H1 (cell line): ENCODE measurements around the gene TRAPPC2L. TPM values are rescaled to one million over a fixed set of nuclear protein-coding genes. Genes with fewer than 3 reads are reported as not detected.

Experiments
- CTCF ChIA-PET: fragments of 300-600 bp; sonication (Branson Sonifier 250); formaldehyde crosslinking; loops from one replicate; lab custom pipeline; 2021; ENCODE audit not compliant: partially characterized antibody; lab: Charles Lee
- POLR2A ChIA-PET: fragments of 300-600 bp; sonication (Branson Sonifier 250); formaldehyde crosslinking; loops from one replicate; lab custom pipeline; 2021; ENCODE audit warnings: inconsistent platforms; ENCODE audit not compliant: partially characterized antibody; lab: Charles Lee
- DNase-seq, 2 experiments: peaks; one replicate each; pipeline versions ENCODE4 v3.0.0 to v3.0.0-alpha.2; 2010 to 2022; ENCODE audit warnings: low spot score in 2 of 2, low read depth in 1 of 2, mixed read lengths in 1 of 2
- FAIRE-seq: peaks from 2 replicates; lab custom pipeline; 2011; peaks lifted over from hg19 to GRCh38; lab: Jason Lieb, UNC
- H2AFZ ChIP-seq: 2 replicates; pipeline ENCODE4 v1.8.1; 2012; ENCODE audit warnings: low read length, inconsistent platforms
- H2AK5ac ChIP-seq: 2 replicates; pipeline ENCODE4 v1.6.1; 2013; ENCODE audit warnings: low read depth, low read length
- H2BK120ac ChIP-seq: replicated peaks from 2 replicates; pipeline ENCODE3; 2013; ENCODE audit warnings: low read depth, low read length, inconsistent platforms
- H2BK12ac ChIP-seq: 2 replicates; pipeline ENCODE4 v1.6.1; 2013; ENCODE audit warnings: low read depth, low read length
- H2BK15ac ChIP-seq: 2 replicates; pipeline ENCODE4 v1.6.1; 2013; ENCODE audit warnings: low read length
- H2BK20ac ChIP-seq: 2 replicates; pipeline ENCODE4 v1.6.1; 2013; ENCODE audit warnings: low read length
- H2BK5ac ChIP-seq: 2 replicates; pipeline ENCODE4 v1.6.1; 2013; ENCODE audit warnings: low read depth, low read length
- H3K14ac ChIP-seq: 2 replicates; pipeline ENCODE4 v1.6.1; 2013; ENCODE audit warnings: inconsistent platforms; ENCODE audit not compliant: insufficient read length
- H3K18ac ChIP-seq: 2 replicates; pipeline ENCODE4 v1.6.1; 2013; ENCODE audit warnings: low read length; ENCODE audit errors: extremely low read depth
- H3K23ac ChIP-seq: 2 replicates; pipeline ENCODE4 v1.6.1; 2013; ENCODE audit warnings: inconsistent platforms; ENCODE audit not compliant: insufficient read length
- H3K23me2 ChIP-seq: 2 replicates; pipeline ENCODE4 v1.6.1; 2013; ENCODE audit warnings: low read depth, low read length
- H3K27ac ChIP-seq: 2 replicates; pipeline ENCODE4 v1.6.1; 2011; ENCODE audit warnings: low read depth, low read length, inconsistent platforms
- H3K27me3 ChIP-seq, 4 experiments: replicated peaks in 1 of 4; 1 replicate in 1 of 4; 2 replicates in 3 of 4; pipeline versions ENCODE4 v1.6.1 to v1.8.1; 2011 to 2013; ENCODE audit warnings: low read length in 3 of 4, mild to moderate bottlenecking in 3 of 4, inconsistent platforms in 2 of 4, mixed read lengths in 2 of 4, moderate library complexity in 1 of 4; ENCODE audit not compliant: control insufficient read depth in 3 of 4, insufficient read depth in 3 of 4; ENCODE audit errors: extremely low read depth in 1 of 4
- H3K36me3 ChIP-seq, 4 experiments: 2 replicates each; pipeline versions ENCODE4 v1.6.1 to v1.8.1; 2011 to 2013; ENCODE audit warnings: mild to moderate bottlenecking in 4 of 4, low read length in 3 of 4, moderate library complexity in 2 of 4, control low read depth in 1 of 4, inconsistent platforms in 1 of 4; ENCODE audit not compliant: insufficient read depth in 4 of 4, control insufficient read depth in 2 of 4
- H3K4ac ChIP-seq: replicated peaks from 2 replicates; pipeline ENCODE3; 2013; ENCODE audit warnings: low read length, low read depth, mixed read lengths, inconsistent platforms; ENCODE audit not compliant: insufficient read length
- H3K4me1 ChIP-seq, 4 experiments: replicated peaks in 1 of 4; 1 replicate in 1 of 4; 2 replicates in 3 of 4; pipeline versions ENCODE4 v1.6.1 to v1.8.1; 2011 to 2013; ENCODE audit warnings: low read length in 3 of 4, inconsistent platforms in 2 of 4, mixed read lengths in 1 of 4; ENCODE audit not compliant: insufficient read depth in 4 of 4, control insufficient read depth in 3 of 4
- H3K4me2 ChIP-seq, 2 experiments: 2 replicates each; pipeline versions ENCODE4 v1.6.1 to v1.8.1; 2011 to 2013; ENCODE audit warnings: low read depth in 2 of 2, low read length in 2 of 2, control low read depth in 1 of 2, inconsistent platforms in 1 of 2, mild to moderate bottlenecking in 1 of 2; ENCODE audit not compliant: insufficient read depth in 1 of 2
- H3K4me3 ChIP-seq, 4 experiments: fragments of 200-600, 300-600 bp in 1 of 4; sonication (generic), shearing (Covaris generic), sonication (Bioruptor Twin) in 1 of 4; 2 replicates each; pipeline versions ENCODE4 v1.5.1 to v1.8.1; 2011 to 2016; ENCODE audit warnings: low read length in 4 of 4, low read depth in 3 of 4, control low read depth in 2 of 4, inconsistent platforms in 2 of 4, mild to moderate bottlenecking in 2 of 4, mixed read lengths in 1 of 4, moderate library complexity in 1 of 4; ENCODE audit not compliant: insufficient read depth in 2 of 4; ENCODE audit errors: extremely low read depth in 1 of 4
- H3K56ac ChIP-seq: replicated peaks from 2 replicates; pipeline ENCODE3; 2013; ENCODE audit warnings: low read depth, mild to moderate bottlenecking, mixed read lengths, low read length, inconsistent platforms; ENCODE audit not compliant: insufficient read length
- H3K79me1 ChIP-seq: 2 replicates; pipeline ENCODE4 v1.6.1; 2013; ENCODE audit warnings: low read depth, low read length, control low read depth
- H3K79me2 ChIP-seq, 2 experiments: 2 replicates each; pipeline versions ENCODE4 v1.6.1 to v1.8.1; 2012 to 2013; ENCODE audit warnings: low read length in 2 of 2, mild to moderate bottlenecking in 2 of 2, inconsistent platforms in 1 of 2; ENCODE audit not compliant: insufficient read depth in 2 of 2, control insufficient read depth in 1 of 2
- H3K9ac ChIP-seq, 4 experiments: replicated peaks in 1 of 4; 1 replicate in 1 of 4; 2 replicates in 3 of 4; pipeline versions ENCODE4 v1.6.1 to v1.8.1; 2011 to 2013; ENCODE audit warnings: low read depth in 3 of 4, low read length in 3 of 4, control low read depth in 2 of 4, mild to moderate bottlenecking in 2 of 4, moderate library complexity in 2 of 4, inconsistent platforms in 1 of 4; ENCODE audit errors: extremely low read depth in 1 of 4
- H3K9me3 ChIP-seq, 2 experiments: 2 replicates each; pipeline versions ENCODE4 v1.6.1 to v1.8.1; 2012 to 2013; ENCODE audit warnings: mild to moderate bottlenecking in 2 of 2, moderate library complexity in 2 of 2, control low read depth in 1 of 2, inconsistent platforms in 1 of 2, low read depth in 1 of 2, low read length in 1 of 2, mixed read lengths in 1 of 2; ENCODE audit not compliant: insufficient read depth in 2 of 2
- H4K20me1 ChIP-seq, 2 experiments: replicated peaks in 1 of 2; 2 replicates each; pipeline versions ENCODE3 to v1.8.1; 2011 to 2013; ENCODE audit warnings: inconsistent platforms in 2 of 2, low read length in 2 of 2, mild to moderate bottlenecking in 1 of 2; ENCODE audit not compliant: insufficient read depth in 2 of 2, control insufficient read depth in 1 of 2
- H4K5ac ChIP-seq: 2 replicates; pipeline ENCODE4 v1.6.1; 2013; ENCODE audit warnings: low read length, low read depth, mixed read lengths, inconsistent platforms; ENCODE audit not compliant: insufficient read length
- H4K8ac ChIP-seq: 2 replicates; pipeline ENCODE4 v1.8.0; 2013; ENCODE audit warnings: mild to moderate bottlenecking, moderate library complexity, low read length, inconsistent platforms; ENCODE audit not compliant: insufficient read depth; ENCODE audit errors: extremely low read depth
- H4K91ac ChIP-seq: replicated peaks from 2 replicates; pipeline ENCODE3; 2013; ENCODE audit warnings: low read length, mixed read lengths, inconsistent platforms; ENCODE audit not compliant: insufficient read length
- CHD1 ChIP-seq: IDR thresholded peaks from 2 replicates; pipeline ENCODE4 v1.6.1; 2012; ENCODE audit warnings: low read depth, low read length, improper control_type of control experiment
- E2F6 ChIP-seq: IDR thresholded peaks from 2 replicates; pipeline ENCODE4 v1.6.1; 2012; ENCODE audit warnings: inconsistent platforms
- EGR1 ChIP-seq: IDR thresholded peaks from 2 replicates; pipeline ENCODE4 v1.6.1; 2011; ENCODE audit warnings: low read depth, low read length, borderline replicate concordance
- MAX ChIP-seq: IDR thresholded peaks from 2 replicates; pipeline ENCODE4 v1.6.1; 2012; ENCODE audit warnings: inconsistent platforms
- POU5F1 ChIP-seq: IDR thresholded peaks from 2 replicates; pipeline ENCODE4 v1.6.1; 2011; ENCODE audit warnings: low read depth, mild to moderate bottlenecking, low read length, moderate library complexity
- SIN3A ChIP-seq, 2 experiments: IDR thresholded peaks in 1 of 2; conservative IDR thresholded peaks in 1 of 2; 2 replicates each; pipeline ENCODE4 v1.6.1; 2011 to 2012; ENCODE audit warnings: low read length in 2 of 2, improper control_type of control experiment in 1 of 2, low read depth in 1 of 2, mild to moderate bottlenecking in 1 of 2
- SP4 ChIP-seq: IDR thresholded peaks from 2 replicates; pipeline ENCODE4 v1.6.1; 2012; ENCODE audit warnings: low read length, inconsistent platforms
- whole genome bisulfite sequencing, 2 experiments: shearing (Covaris generic) in 1 of 2; methylation state at CpG; one replicate each; pipeline versions ENCODE4 v1.1.6 to v1.1.7; 2013 to 2015; ENCODE audit warnings: low lambda C conversion rate in 2 of 2, mixed read lengths in 2 of 2, inconsistent platforms in 1 of 2, low coverage in 1 of 2, missing lambda C conversion rate in 1 of 2; ENCODE audit not compliant: insufficient replicate concordance in 2 of 2, insufficient coverage in 1 of 2, insufficient read length in 1 of 2; ENCODE audit errors: extremely low coverage in 1 of 2, missing lambda C conversion rate in 1 of 2; 5-methylcytosine and 5-hydroxymethylcytosine counted together
- polyA plus RNA-seq, 7 experiments: library from polyadenylated mRNA; depleted of rRNA in 3 of 7; stranded (reverse) in 5 of 7; unstranded in 2 of 7; fragments of >200 nt in 5 of 7; fragments of 200-250 nt in 2 of 7; gene quantifications; 1 replicate in 5 of 7; 2 replicates in 1 of 7; 4 replicates in 1 of 7; pipeline versions ENCODE4 v1.2.1 to v1.2.3, GENCODE V29; 2011 to 2013; ENCODE audit warnings: missing spikeins in 2 of 7, mixed read lengths in 2 of 7
- total RNA-seq: library from RNA; stranded (reverse); fragmentation: NEBNext Ultra II Directional; extraction: Animal tissue kit (Norgen Biotek cat#: 25700); gene quantifications from 2 replicates; pipeline ENCODE4 v1.2.1, GENCODE V29; 2021

TRAPPC2L gene
- total and polyA plus RNA-seq, 2 of the 8 experiments (the other 6 are each of a cell fraction or from before 2014, with no cell fraction given): 98.7 to 133 TPM

GRCh38 chr16:88810912-88811768 lies 45.8 kb upstream of the TRAPPC2L start:
- H4K8ac ChIP-seq: peak overlapping the region; percentile 98
- peak overlapping the region; percentile 84 to 93 (median 86) for H3K9ac ChIP-seq
- no peak overlapping the region for H2BK15ac ChIP-seq
- no peak overlapping the region for H3K23ac ChIP-seq
- 5% methylated on average over 54 of the region's 65 CpGs; no CpG with 5 or more reads in 1 of the 2 experiments for WGBS, 2 experiments
- H2BK120ac ChIP-seq: no peak overlapping the region
- H3K23me2 ChIP-seq: peaks cover 10% of the 10 kb centered on the region
- H3K4me1 ChIP-seq: peaks cover 0 to 11% (median 4%) of the 10 kb centered on the region in 4 experiments; a peak in 5 of 7 replicates
- CTCF ChIA-PET: interaction anchor here (0.6 to 5.7 kb wide), 18 partner anchors 10 to 362 kb away, joined by 3 to 29 read pairs (median 4); partner anchors contain the start of genes CDH15, GALNS and TRAPPC2L
- peaks cover 6% of the 10 kb centered on the region; the same call in 1 of the 2 replicates for H3K79me1 ChIP-seq
- H2BK5ac ChIP-seq: peak overlapping the region; percentile 93; the same call in 1 of the 2 replicates
- peak overlapping the region; percentile 82 to 90 for H3K4me2 ChIP-seq
- H4K91ac ChIP-seq: peak overlapping the region; percentile 96
- peak overlapping the region; percentile 96 for H3K18ac ChIP-seq
- peak overlapping the region; percentile 74 for H3K27ac ChIP-seq
- H3K4me3 ChIP-seq: peak overlapping the region; percentile 67 to 86 (median 82)
- H3K14ac ChIP-seq: no peak overlapping the region
- POLR2A ChIA-PET: interaction anchor here (0.8 to 8.1 kb wide), 23 partner anchors 8 to 391 kb away, joined by 3 to 77 read pairs (median 5); partner anchors contain the start of genes GALNS, IL17C, SLC22A31 and TRAPPC2L
- H3K27me3 ChIP-seq: no peaks in the 10 kb centered on the region
- FAIRE-seq (no peak), DNase-seq (no peak)
- peak overlapping the region; percentile 87 for H4K5ac ChIP-seq
- no peak overlapping the region for H2AK5ac ChIP-seq
- peak overlapping the region; percentile 84 for H3K56ac ChIP-seq
- peak overlapping the region; percentile 99 for H3K4ac ChIP-seq
- no peak overlapping the region for H2BK20ac ChIP-seq
- H2BK12ac ChIP-seq: no peak overlapping the region; the same call in 1 of the 2 replicates
- peaks cover 25 to 46% (median 33%) of the 10 kb centered on the region in 4 experiments for H3K36me3 ChIP-seq
- peaks cover 26 to 35% of the 10 kb centered on the region in 2 experiments for H4K20me1 ChIP-seq
- no peaks in the 10 kb centered on the region for H3K9me3 ChIP-seq
- no peak overlapping the region for H2AFZ ChIP-seq
- H3K79me2 ChIP-seq: peaks cover 0 to 20% of the 10 kb centered on the region in 2 experiments; a peak in 2 of 4 replicates
- peak; percentile 78 for TF ChIP-seq MAX
- 0 out of 2 replicates have a peak, but pooled peaks have one; percentile 68 for TF ChIP-seq E2F6
- TF ChIP-seq CHD1: no peak
- no peak for TF ChIP-seq SP4
- no peak for TF ChIP-seq EGR1
- peak in 1 of 2 experiments; percentile 52; a peak in 1 of 4 replicates for TF ChIP-seq SIN3A (conservative IDR thresholded peaks at IDR 0.05 in 1 of 2, IDR thresholded peaks at IDR 0.05 in 1 of 2; ENCODE audit: low read depth in 1 of 2, low read length in 2 of 2)
- no peak for TF ChIP-seq POU5F1
